ENCODE measurements around the gene JAK1.

DNA sequence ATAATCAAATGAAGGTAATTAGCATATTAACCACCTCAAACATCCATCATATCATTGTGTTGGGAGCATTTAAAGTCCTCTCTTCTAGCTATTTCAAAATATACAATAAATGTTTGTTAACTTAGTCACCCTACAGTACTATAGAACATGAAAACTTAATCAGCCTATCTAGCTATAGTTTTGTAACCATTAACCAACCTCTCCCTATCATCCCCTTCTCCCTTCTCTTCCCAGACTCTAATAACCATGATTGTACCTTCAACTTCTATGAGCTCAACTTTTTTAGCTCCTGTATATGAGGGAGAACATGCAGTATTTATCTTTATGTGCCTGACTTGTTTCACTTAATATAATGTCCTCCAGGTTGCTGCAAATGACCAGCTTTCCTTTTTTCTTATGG lies 167.5 kb downstream of the JAK1 start:
- TF ChIP-seq, protein P1, sequence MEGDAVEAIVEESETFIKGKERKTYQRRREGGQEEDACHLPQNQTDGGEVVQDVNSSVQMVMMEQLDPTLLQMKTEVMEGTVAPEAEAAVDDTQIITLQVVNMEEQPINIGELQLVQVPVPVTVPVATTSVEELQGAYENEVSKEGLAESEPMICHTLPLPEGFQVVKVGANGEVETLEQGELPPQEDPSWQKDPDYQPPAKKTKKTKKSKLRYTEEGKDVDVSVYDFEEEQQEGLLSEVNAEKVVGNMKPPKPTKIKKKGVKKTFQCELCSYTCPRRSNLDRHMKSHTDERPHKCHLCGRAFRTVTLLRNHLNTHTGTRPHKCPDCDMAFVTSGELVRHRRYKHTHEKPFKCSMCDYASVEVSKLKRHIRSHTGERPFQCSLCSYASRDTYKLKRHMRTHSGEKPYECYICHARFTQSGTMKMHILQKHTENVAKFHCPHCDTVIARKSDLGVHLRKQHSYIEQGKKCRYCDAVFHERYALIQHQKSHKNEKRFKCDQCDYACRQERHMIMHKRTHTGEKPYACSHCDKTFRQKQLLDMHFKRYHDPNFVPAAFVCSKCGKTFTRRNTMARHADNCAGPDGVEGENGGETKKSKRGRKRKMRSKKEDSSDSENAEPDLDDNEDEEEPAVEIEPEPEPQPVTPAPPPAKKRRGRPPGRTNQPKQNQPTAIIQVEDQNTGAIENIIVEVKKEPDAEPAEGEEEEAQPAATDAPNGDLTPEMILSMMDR (IDR thresholded peaks at IDR 0.05) = no peak
- TF ChIP-seq POLR2AphosphoS5 (IDR thresholded peaks at IDR 0.05) = no peak
- TF ChIP-seq POLR2A (IDR thresholded peaks at IDR 0.05; ENCODE audit: low read depth) = no peak

Data from esophagus muscularis mucosa (tissue), 3 donors.